H1 (cell line): Measurements from ENCODE around the gene DNAJA1. TPM values are rescaled to one million over a fixed set of nuclear protein-coding genes. Genes with fewer than 3 reads are reported as not detected.

Experiments
- KDM4A ChIP-seq: IDR thresholded peaks from one replicate; pipeline ENCODE4 v1.7.1; 2012; ENCODE audit warnings: low read depth, mild to moderate bottlenecking, moderate library complexity, low read length, inconsistent platforms; ENCODE audit not compliant: severe bottlenecking
- NANOG ChIP-seq: IDR thresholded peaks from 2 replicates; pipeline ENCODE4 v1.6.1; 2011; ENCODE audit warnings: low read length, low read depth, mild to moderate bottlenecking, inconsistent platforms; ENCODE audit not compliant: insufficient read depth, poor library complexity, severe bottlenecking
- RBBP5 ChIP-seq: IDR thresholded peaks from 2 replicates; pipeline ENCODE4 v1.7.1; 2012; ENCODE audit warnings: low read depth, mild to moderate bottlenecking, inconsistent platforms, low read length, moderate library complexity, borderline replicate concordance
- SAP30 ChIP-seq: fragments of 300-600 bp; sonication (generic); IDR thresholded peaks from 2 replicates; pipeline ENCODE4 v1.7.1; 2012; ENCODE audit warnings: low read length, moderate library complexity, mild to moderate bottlenecking, inconsistent platforms; ENCODE audit not compliant: insufficient read depth, insufficient replicate concordance
- SIRT6 ChIP-seq: IDR thresholded peaks from one replicate; pipeline ENCODE4 v1.7.1; 2012; ENCODE audit warnings: low read length, inconsistent platforms
- polyA plus RNA-seq, 7 experiments: library from polyadenylated mRNA; depleted of rRNA in 3 of 7; stranded (reverse) in 5 of 7; unstranded in 2 of 7; fragments of >200 nt in 5 of 7; fragments of 200-250 nt in 2 of 7; gene quantifications; 1 replicate in 5 of 7; 2 replicates in 1 of 7; 4 replicates in 1 of 7; pipeline versions ENCODE4 v1.2.1 to v1.2.3, GENCODE V29; 2011 to 2013; ENCODE audit warnings: missing spikeins in 2 of 7, mixed read lengths in 2 of 7
- total RNA-seq: library from RNA; stranded (reverse); fragmentation: NEBNext Ultra II Directional; extraction: Animal tissue kit (Norgen Biotek cat#: 25700); gene quantifications from 2 replicates; pipeline ENCODE4 v1.2.1, GENCODE V29; 2021

DNAJA1 gene
- total and polyA plus RNA-seq, 2 of the 8 experiments (the other 6 are each of a cell fraction or from before 2014, with no cell fraction given) = 54.4 to 159 TPM

- no peak for TF ChIP-seq SAP30
- no peak for TF ChIP-seq NANOG
- no peak for TF ChIP-seq SIRT6
- TF ChIP-seq RBBP5 = no peak
- no peak for TF ChIP-seq KDM4A
These were observed 47.0 kb upstream of the DNAJA1 start (continued) for GRCh38 chr9:32978051-32978450.
